H1 (cell line): ENCODE data around the gene HERC5. TPM values are rescaled to one million over a fixed set of nuclear protein-coding genes. Genes with fewer than 3 reads are reported as not detected.

Source experiments
- CTCF ChIA-PET: fragments of 300-600 bp; sonication (Branson Sonifier 250); formaldehyde crosslinking; loops from one replicate; lab custom pipeline; 2021; ENCODE audit not compliant: partially characterized antibody; lab: Charles Lee
- POLR2A ChIA-PET: fragments of 300-600 bp; sonication (Branson Sonifier 250); formaldehyde crosslinking; loops from one replicate; lab custom pipeline; 2021; ENCODE audit warnings: inconsistent platforms; ENCODE audit not compliant: partially characterized antibody; lab: Charles Lee
- DNase-seq, 2 experiments: peaks; one replicate each; pipeline versions ENCODE4 v3.0.0 to v3.0.0-alpha.2; 2010 to 2022; ENCODE audit warnings: low spot score in 2 of 2, low read depth in 1 of 2, mixed read lengths in 1 of 2
- FAIRE-seq: peaks from 2 replicates; lab custom pipeline; 2011; peaks lifted over from hg19 to GRCh38; lab: Jason Lieb, UNC
- H2AFZ ChIP-seq: 2 replicates; pipeline ENCODE4 v1.8.1; 2012; ENCODE audit warnings: low read length, inconsistent platforms
- H2AK5ac ChIP-seq: 2 replicates; pipeline ENCODE4 v1.6.1; 2013; ENCODE audit warnings: low read depth, low read length
- H2BK120ac ChIP-seq: replicated peaks from 2 replicates; pipeline ENCODE3; 2013; ENCODE audit warnings: low read depth, low read length, inconsistent platforms
- H2BK12ac ChIP-seq: 2 replicates; pipeline ENCODE4 v1.6.1; 2013; ENCODE audit warnings: low read depth, low read length
- H2BK15ac ChIP-seq: 2 replicates; pipeline ENCODE4 v1.6.1; 2013; ENCODE audit warnings: low read length
- H2BK20ac ChIP-seq: 2 replicates; pipeline ENCODE4 v1.6.1; 2013; ENCODE audit warnings: low read length
- H2BK5ac ChIP-seq: 2 replicates; pipeline ENCODE4 v1.6.1; 2013; ENCODE audit warnings: low read depth, low read length
- H3K14ac ChIP-seq: 2 replicates; pipeline ENCODE4 v1.6.1; 2013; ENCODE audit warnings: inconsistent platforms; ENCODE audit not compliant: insufficient read length
- H3K18ac ChIP-seq: 2 replicates; pipeline ENCODE4 v1.6.1; 2013; ENCODE audit warnings: low read length; ENCODE audit errors: extremely low read depth
- H3K23ac ChIP-seq: 2 replicates; pipeline ENCODE4 v1.6.1; 2013; ENCODE audit warnings: inconsistent platforms; ENCODE audit not compliant: insufficient read length
- H3K23me2 ChIP-seq: 2 replicates; pipeline ENCODE4 v1.6.1; 2013; ENCODE audit warnings: low read depth, low read length
- H3K27ac ChIP-seq: 2 replicates; pipeline ENCODE4 v1.6.1; 2011; ENCODE audit warnings: low read depth, low read length, inconsistent platforms
- H3K27me3 ChIP-seq, 4 experiments: replicated peaks in 1 of 4; 1 replicate in 1 of 4; 2 replicates in 3 of 4; pipeline versions ENCODE4 v1.6.1 to v1.8.1; 2011 to 2013; ENCODE audit warnings: low read length in 3 of 4, mild to moderate bottlenecking in 3 of 4, inconsistent platforms in 2 of 4, mixed read lengths in 2 of 4, moderate library complexity in 1 of 4; ENCODE audit not compliant: control insufficient read depth in 3 of 4, insufficient read depth in 3 of 4; ENCODE audit errors: extremely low read depth in 1 of 4
- H3K36me3 ChIP-seq, 4 experiments: 2 replicates each; pipeline versions ENCODE4 v1.6.1 to v1.8.1; 2011 to 2013; ENCODE audit warnings: mild to moderate bottlenecking in 4 of 4, low read length in 3 of 4, moderate library complexity in 2 of 4, control low read depth in 1 of 4, inconsistent platforms in 1 of 4; ENCODE audit not compliant: insufficient read depth in 4 of 4, control insufficient read depth in 2 of 4
- H3K4ac ChIP-seq: replicated peaks from 2 replicates; pipeline ENCODE3; 2013; ENCODE audit warnings: low read length, low read depth, mixed read lengths, inconsistent platforms; ENCODE audit not compliant: insufficient read length
- H3K4me1 ChIP-seq, 4 experiments: replicated peaks in 1 of 4; 1 replicate in 1 of 4; 2 replicates in 3 of 4; pipeline versions ENCODE4 v1.6.1 to v1.8.1; 2011 to 2013; ENCODE audit warnings: low read length in 3 of 4, inconsistent platforms in 2 of 4, mixed read lengths in 1 of 4; ENCODE audit not compliant: insufficient read depth in 4 of 4, control insufficient read depth in 3 of 4
- H3K4me2 ChIP-seq, 2 experiments: 2 replicates each; pipeline versions ENCODE4 v1.6.1 to v1.8.1; 2011 to 2013; ENCODE audit warnings: low read depth in 2 of 2, low read length in 2 of 2, control low read depth in 1 of 2, inconsistent platforms in 1 of 2, mild to moderate bottlenecking in 1 of 2; ENCODE audit not compliant: insufficient read depth in 1 of 2
- H3K4me3 ChIP-seq, 4 experiments: fragments of 200-600, 300-600 bp in 1 of 4; sonication (generic), shearing (Covaris generic), sonication (Bioruptor Twin) in 1 of 4; 2 replicates each; pipeline versions ENCODE4 v1.5.1 to v1.8.1; 2011 to 2016; ENCODE audit warnings: low read length in 4 of 4, low read depth in 3 of 4, control low read depth in 2 of 4, inconsistent platforms in 2 of 4, mild to moderate bottlenecking in 2 of 4, mixed read lengths in 1 of 4, moderate library complexity in 1 of 4; ENCODE audit not compliant: insufficient read depth in 2 of 4; ENCODE audit errors: extremely low read depth in 1 of 4
- H3K56ac ChIP-seq: replicated peaks from 2 replicates; pipeline ENCODE3; 2013; ENCODE audit warnings: low read depth, mild to moderate bottlenecking, mixed read lengths, low read length, inconsistent platforms; ENCODE audit not compliant: insufficient read length
- H3K79me1 ChIP-seq: 2 replicates; pipeline ENCODE4 v1.6.1; 2013; ENCODE audit warnings: low read depth, low read length, control low read depth
- H3K79me2 ChIP-seq, 2 experiments: 2 replicates each; pipeline versions ENCODE4 v1.6.1 to v1.8.1; 2012 to 2013; ENCODE audit warnings: low read length in 2 of 2, mild to moderate bottlenecking in 2 of 2, inconsistent platforms in 1 of 2; ENCODE audit not compliant: insufficient read depth in 2 of 2, control insufficient read depth in 1 of 2
- H3K9ac ChIP-seq, 4 experiments: replicated peaks in 1 of 4; 1 replicate in 1 of 4; 2 replicates in 3 of 4; pipeline versions ENCODE4 v1.6.1 to v1.8.1; 2011 to 2013; ENCODE audit warnings: low read depth in 3 of 4, low read length in 3 of 4, control low read depth in 2 of 4, mild to moderate bottlenecking in 2 of 4, moderate library complexity in 2 of 4, inconsistent platforms in 1 of 4; ENCODE audit errors: extremely low read depth in 1 of 4
- H3K9me3 ChIP-seq, 2 experiments: 2 replicates each; pipeline versions ENCODE4 v1.6.1 to v1.8.1; 2012 to 2013; ENCODE audit warnings: mild to moderate bottlenecking in 2 of 2, moderate library complexity in 2 of 2, control low read depth in 1 of 2, inconsistent platforms in 1 of 2, low read depth in 1 of 2, low read length in 1 of 2, mixed read lengths in 1 of 2; ENCODE audit not compliant: insufficient read depth in 2 of 2
- H4K20me1 ChIP-seq, 2 experiments: replicated peaks in 1 of 2; 2 replicates each; pipeline versions ENCODE3 to v1.8.1; 2011 to 2013; ENCODE audit warnings: inconsistent platforms in 2 of 2, low read length in 2 of 2, mild to moderate bottlenecking in 1 of 2; ENCODE audit not compliant: insufficient read depth in 2 of 2, control insufficient read depth in 1 of 2
- H4K5ac ChIP-seq: 2 replicates; pipeline ENCODE4 v1.6.1; 2013; ENCODE audit warnings: low read length, low read depth, mixed read lengths, inconsistent platforms; ENCODE audit not compliant: insufficient read length
- H4K8ac ChIP-seq: 2 replicates; pipeline ENCODE4 v1.8.0; 2013; ENCODE audit warnings: mild to moderate bottlenecking, moderate library complexity, low read length, inconsistent platforms; ENCODE audit not compliant: insufficient read depth; ENCODE audit errors: extremely low read depth
- H4K91ac ChIP-seq: replicated peaks from 2 replicates; pipeline ENCODE3; 2013; ENCODE audit warnings: low read length, mixed read lengths, inconsistent platforms; ENCODE audit not compliant: insufficient read length
- CTBP2 ChIP-seq: IDR thresholded peaks from 2 replicates; pipeline ENCODE4 v1.7.0; 2011; ENCODE audit warnings: borderline replicate concordance, mild to moderate bottlenecking, moderate library complexity, mixed read lengths, low read length; ENCODE audit not compliant: insufficient read depth, insufficient read length
- EP300 ChIP-seq, 2 experiments: IDR thresholded peaks; 1 replicate in 1 of 2; 2 replicates in 1 of 2; pipeline ENCODE4 v1.6.1; 2011 to 2012; ENCODE audit warnings: low read depth in 2 of 2, low read length in 2 of 2, mild to moderate bottlenecking in 2 of 2, borderline replicate concordance in 1 of 2, inconsistent platforms in 1 of 2, moderate library complexity in 1 of 2
- GABPA ChIP-seq: IDR thresholded peaks from 2 replicates; pipeline ENCODE4 v1.6.1; 2011; ENCODE audit warnings: mild to moderate bottlenecking, low read length, moderate library complexity, borderline replicate concordance; ENCODE audit not compliant: insufficient read depth
- HDAC2 ChIP-seq, 2 experiments: fragments of 300-600 bp in 1 of 2; sonication (generic) in 1 of 2; IDR thresholded peaks; 2 replicates each; pipeline ENCODE4 v1.6.1; 2011 to 2012; ENCODE audit warnings: low read depth in 2 of 2, low read length in 2 of 2, mild to moderate bottlenecking in 2 of 2, moderate library complexity in 2 of 2, borderline replicate concordance in 1 of 2, inconsistent platforms in 1 of 2
- JUND ChIP-seq: IDR thresholded peaks from 2 replicates; pipeline ENCODE4 v1.6.1; 2011; ENCODE audit warnings: mild to moderate bottlenecking, improper control_type of control experiment, low read length
- KDM1A ChIP-seq: fragments of 200-600, 300-600 bp; sonication (generic); IDR thresholded peaks from 2 replicates; pipeline ENCODE4 v1.7.1; 2016; ENCODE audit warnings: mild to moderate bottlenecking, low read length, borderline replicate concordance
- POU5F1 ChIP-seq: IDR thresholded peaks from 2 replicates; pipeline ENCODE4 v1.6.1; 2011; ENCODE audit warnings: low read depth, mild to moderate bottlenecking, low read length, moderate library complexity
- RAD21 ChIP-seq, 2 experiments: IDR thresholded peaks in 1 of 2; conservative IDR thresholded peaks in 1 of 2; 2 replicates each; pipeline ENCODE4 v1.6.1; 2011; ENCODE audit warnings: low read depth in 2 of 2, low read length in 2 of 2, improper control_type of control experiment in 1 of 2, inconsistent platforms in 1 of 2, mild to moderate bottlenecking in 1 of 2, moderate library complexity in 1 of 2
- RBBP5 ChIP-seq: IDR thresholded peaks from 2 replicates; pipeline ENCODE4 v1.7.1; 2012; ENCODE audit warnings: low read depth, mild to moderate bottlenecking, inconsistent platforms, low read length, moderate library complexity, borderline replicate concordance
- SIRT6 ChIP-seq: IDR thresholded peaks from one replicate; pipeline ENCODE4 v1.7.1; 2012; ENCODE audit warnings: low read length, inconsistent platforms
- SP4 ChIP-seq: IDR thresholded peaks from 2 replicates; pipeline ENCODE4 v1.6.1; 2012; ENCODE audit warnings: low read length, inconsistent platforms
- SUZ12 ChIP-seq: fragments of 200-600 bp; sonication (generic); IDR thresholded peaks from 2 replicates; pipeline ENCODE4 v1.6.1; 2012; ENCODE audit warnings: mild to moderate bottlenecking, inconsistent platforms, low read length, moderate library complexity, mixed read lengths
- WGBS, 2 experiments: shearing (Covaris generic) in 1 of 2; methylation state at CpG; one replicate each; pipeline versions ENCODE4 v1.1.6 to v1.1.7; 2013 to 2015; ENCODE audit warnings: low lambda C conversion rate in 2 of 2, mixed read lengths in 2 of 2, inconsistent platforms in 1 of 2, low coverage in 1 of 2, missing lambda C conversion rate in 1 of 2; ENCODE audit not compliant: insufficient replicate concordance in 2 of 2, insufficient coverage in 1 of 2, insufficient read length in 1 of 2; ENCODE audit errors: extremely low coverage in 1 of 2, missing lambda C conversion rate in 1 of 2; 5-methylcytosine and 5-hydroxymethylcytosine counted together
- polyA plus RNA-seq, 7 experiments: library from polyadenylated mRNA; depleted of rRNA in 3 of 7; stranded (reverse) in 5 of 7; unstranded in 2 of 7; fragments of >200 nt in 5 of 7; fragments of 200-250 nt in 2 of 7; gene quantifications; 1 replicate in 5 of 7; 2 replicates in 1 of 7; 4 replicates in 1 of 7; pipeline versions ENCODE4 v1.2.1 to v1.2.3, GENCODE V29; 2011 to 2013; ENCODE audit warnings: missing spikeins in 2 of 7, mixed read lengths in 2 of 7
- total RNA-seq: library from RNA; stranded (reverse); fragmentation: NEBNext Ultra II Directional; extraction: Animal tissue kit (Norgen Biotek cat#: 25700); gene quantifications from 2 replicates; pipeline ENCODE4 v1.2.1, GENCODE V29; 2021

The HERC5 gene
- total and polyA plus RNA-seq, 2 of the 8 experiments (the other 6 are each of a cell fraction or from before 2014, with no cell fraction given): 6.6 to 20.7 TPM

- CTCF ChIA-PET: interaction anchor here (0.9 to 1.9 kb wide), 2 partner anchors 20 to 266 kb away, joined by 4 to 5 read pairs; partner anchors contain the start of gene HERC5
- WGBS, 2 experiments: 95% methylated on average over 2 of the region's 5 CpGs; no CpG with 5 or more reads in 1 of the 2 experiments
- no peak overlapping the region for H2AFZ ChIP-seq
- TF ChIP-seq SIRT6 (no peak), SUZ12 (no peak), HDAC2 (IDR thresholded peaks at IDR 0.05; ENCODE audit: borderline replicate concordance in 1 of 2, low read depth in 2 of 2, low read length in 2 of 2) (no peak), RAD21 (IDR thresholded peaks at IDR 0.05 in 1 of 2, conservative IDR thresholded peaks at IDR 0.05 in 1 of 2; ENCODE audit: low read depth in 2 of 2, low read length in 2 of 2) (no peak), CTBP2 (no peak), EP300 (IDR thresholded peaks at IDR 0.05; ENCODE audit: borderline replicate concordance in 1 of 2, low read depth in 2 of 2, low read length in 2 of 2) (no peak), SP4 (no peak), KDM1A (no peak), GABPA (no peak), JUND (no peak), RBBP5 (no peak), POU5F1 (no peak)
Observed at GRCh38 chr4:88477229-88477860, 20.4 kb downstream of the HERC5 start.

More at GRCh38 chr4:88477229-88477860, 20.4 kb downstream of the HERC5 start:
- no peaks in the 10 kb centered on the region; a peak in 1 of 8 replicates for H3K36me3 ChIP-seq
- H4K91ac ChIP-seq: no peak overlapping the region
- H2BK120ac ChIP-seq: no peak overlapping the region
- H2BK20ac ChIP-seq: no peak overlapping the region
- H3K4me3 ChIP-seq: no peak overlapping the region
- no peak overlapping the region for H2AK5ac ChIP-seq
- no peak overlapping the region for H4K5ac ChIP-seq
- H3K27ac ChIP-seq: no peak overlapping the region
- no peak overlapping the region for H3K23ac ChIP-seq
- no peaks in the 10 kb centered on the region for H3K79me1 ChIP-seq
- H2BK12ac ChIP-seq: no peak overlapping the region
- no peaks in the 10 kb centered on the region for H3K4me1 ChIP-seq
- H4K8ac ChIP-seq: no peak overlapping the region
- H3K4ac ChIP-seq: no peak overlapping the region
- H3K23me2 ChIP-seq: no peaks in the 10 kb centered on the region
- no peak overlapping the region for H2BK15ac ChIP-seq
- no peak overlapping the region for H3K14ac ChIP-seq
- DNase-seq: no peak
- H3K79me2 ChIP-seq: no peaks in the 10 kb centered on the region
- H3K9me3 ChIP-seq: no peaks in the 10 kb centered on the region
- no peak overlapping the region for H3K18ac ChIP-seq
- no peak overlapping the region for H2BK5ac ChIP-seq
- no peaks in the 10 kb centered on the region for H4K20me1 ChIP-seq
- POLR2A ChIA-PET: no interaction called here
- no peak overlapping the region for H3K56ac ChIP-seq
- FAIRE-seq: no peak
- H3K27me3 ChIP-seq: no peaks in the 10 kb centered on the region
- no peak overlapping the region for H3K9ac ChIP-seq
- no peak overlapping the region for H3K4me2 ChIP-seq
